Activated CD8-positive, alpha-beta T cell treated with anti-CD3 and anti-CD28 coated beads for 36 hours (primary cell): ENCODE results near the gene IL21R. TPM values are rescaled to one million over a fixed set of nuclear protein-coding genes. Genes with fewer than 3 reads are reported as not detected.
A peak's percentile ranks its signal among the peaks of the same experiment; 100 is the strongest.

Source experiments
- ATAC-seq: fragments of 200-7000 bp; cut with Tn5 transposase; one replicate; pipeline ENCODE4 v1.10.0; 2021; ENCODE audit warnings: mild to moderate bottlenecking, moderate library complexity
- CTCF ChIA-PET: fragments of 350-600 bp; sonication (Branson Sonifier 250); formaldehyde crosslinking; loops from one replicate; lab custom pipeline; 2021; ENCODE audit warnings: antibody characterized with exemption; lab: Charles Lee
- POLR2A ChIA-PET: fragments of 350-600 bp; sonication (Branson Sonifier 250); formaldehyde crosslinking; loops from one replicate; lab custom pipeline; 2021; ENCODE audit warnings: antibody characterized with exemption; lab: Charles Lee
- DNase-seq: peaks from one replicate; pipeline ENCODE4 v3.0.0-alpha.2; 2020
- H3K27ac Mint-ChIP-seq: one replicate; pipeline ENCODE4 v1.8.0; 2021; ENCODE audit warnings: mild to moderate bottlenecking, mixed read lengths
- H3K27me3 Mint-ChIP-seq: one replicate; pipeline ENCODE4 v1.8.0; 2021; ENCODE audit warnings: mixed read lengths
- H3K36me3 Mint-ChIP-seq: one replicate; pipeline ENCODE4 v1.8.0; 2021; ENCODE audit warnings: low read depth, mixed read lengths
- H3K4me1 Mint-ChIP-seq: one replicate; pipeline ENCODE4 v1.8.0; 2021; ENCODE audit warnings: low read depth, mixed read lengths
- H3K4me3 Mint-ChIP-seq: one replicate; pipeline ENCODE4 v1.8.0; 2021; ENCODE audit warnings: mild to moderate bottlenecking, moderate library complexity, mixed read lengths
- H3K9me3 Mint-ChIP-seq: one replicate; pipeline ENCODE4 v1.8.0; 2021; ENCODE audit warnings: mixed read lengths
- CTCF ChIP-seq: fragments of 200-600 bp; IDR thresholded peaks from one replicate; pipeline ENCODE4 v1.8.0; 2022; ENCODE audit warnings: antibody characterized with exemption, mild to moderate bottlenecking
- intact Hi-C: fragments of 100-400 bp; cut with micrococcal nuclease; formaldehyde crosslinking; loops from one replicate; pipeline ENCODE4 v1.10.0; 2022
- total RNA-seq, 2 experiments: library from RNA; stranded (reverse); gene quantifications; one replicate each; pipeline ENCODE4 v1.2.3, GENCODE V29; 2021

The IL21R gene
- total RNA-seq, 2 experiments from 2014 or later: 95.6 to 97.2 TPM

- peaks cover 34% of the 10 kb centered on the region for H3K4me1 Mint-ChIP-seq
- no peak for ATAC-seq
- no peak for DNase-seq
- H3K4me3 Mint-ChIP-seq: no peak overlapping the region
- peaks cover 12% of the 10 kb centered on the region for H3K9me3 Mint-ChIP-seq
- H3K27me3 Mint-ChIP-seq: no peaks in the 10 kb centered on the region
- no peak for TF ChIP-seq CTCF
- intact Hi-C loops: no loop called here
- ChIA-PET POLR2A (interaction anchor here (0.6 to 10.5 kb wide), 10 partner anchors 8 to 378 kb away, joined by 3 to 145 read pairs (median 6); no protein-coding TSS in a partner anchor), CTCF (interaction anchor here (1.0 to 9.3 kb wide), 3 partner anchors 11 to 30 kb away, joined by 4 to 92 read pairs (median 6); no protein-coding TSS in a partner anchor)
- peaks cover 28% of the 10 kb centered on the region for H3K36me3 Mint-ChIP-seq
- H3K27ac Mint-ChIP-seq: peak overlapping the region; percentile 6
These were observed 2.8 kb upstream of the IL21R start for GRCh38 chr16:27398894-27399853.

- Mint-ChIP-seq H3K27me3 (no peaks in the 10 kb centered on the region), H3K36me3 (peaks cover 29% of the 10 kb centered on the region), H3K4me1 (peaks cover 28% of the 10 kb centered on the region), H3K4me3 (no peak overlapping the region), H3K9me3 (peaks cover 5% of the 10 kb centered on the region), H3K27ac (no peak overlapping the region)
- intact Hi-C loops: loop anchor here (2.0 kb wide), 1 partner anchor 23 kb away; no protein-coding TSS in a partner anchor
- DNase-seq (no peak), ATAC-seq (no peak)
- TF ChIP-seq CTCF: no peak
- POLR2A ChIA-PET: interaction anchor here (1.6 to 10.5 kb wide), 8 partner anchors 8 to 163 kb away, joined by 6 to 168 read pairs (median 80); partner anchors contain the start of gene IL4R
- CTCF ChIA-PET: interaction anchor here (1.3 to 9.3 kb wide), 6 partner anchors 8 to 56 kb away, joined by 3 to 92 read pairs (median 6); no protein-coding TSS in a partner anchor
These were observed 2.0 kb upstream of the IL21R start for GRCh38 chr16:27399969-27400368.

- peak overlapping the region; percentile 91 for H3K27ac Mint-ChIP-seq
- TF ChIP-seq CTCF: no peak
- H3K9me3 Mint-ChIP-seq: peaks cover 1% of the 10 kb centered on the region
- DNase-seq (no peak), ATAC-seq (no peak)
- ChIA-PET POLR2A (interaction anchor here (1.0 to 10.5 kb wide), 11 partner anchors 9 to 166 kb away, joined by 3 to 168 read pairs (median 49); partner anchors contain the start of gene IL4R), CTCF (interaction anchor here (0.9 to 9.3 kb wide), 9 partner anchors 9 to 221 kb away, joined by 3 to 92 read pairs (median 4); no protein-coding TSS in a partner anchor)
- H3K4me1 Mint-ChIP-seq: peaks cover 28% of the 10 kb centered on the region
- H3K36me3 Mint-ChIP-seq: peaks cover 38% of the 10 kb centered on the region
- peak overlapping the region; percentile 99 for H3K4me3 Mint-ChIP-seq
- intact Hi-C loops: loop anchor here (2.0 kb wide), 1 partner anchor 24 kb away; no protein-coding TSS in a partner anchor
- no peaks in the 10 kb centered on the region for H3K27me3 Mint-ChIP-seq
These were observed 988 bp upstream of the IL21R start for GRCh38 chr16:27400751-27401620.

- POLR2A ChIA-PET: interaction anchor here (0.7 to 10.5 kb wide), 16 partner anchors 11 to 171 kb away, joined by 3 to 168 read pairs (median 12); partner anchors contain the start of gene IL4R
- H3K27ac Mint-ChIP-seq: peak overlapping the region; percentile 96
- peaks cover 52% of the 10 kb centered on the region for H3K36me3 Mint-ChIP-seq
- H3K27me3 Mint-ChIP-seq: no peaks in the 10 kb centered on the region
- intact Hi-C loops: no loop called here
- no peak for TF ChIP-seq CTCF
- DNase-seq: no peak
- peak overlapping the region; percentile 99 for H3K4me3 Mint-ChIP-seq
- no peaks in the 10 kb centered on the region for H3K9me3 Mint-ChIP-seq
- CTCF ChIA-PET: interaction anchor here (1.0 to 9.3 kb wide), 3 partner anchors 25 to 168 kb away, joined by 3 to 92 read pairs (median 3); no protein-coding TSS in a partner anchor
- peaks cover 42% of the 10 kb centered on the region for H3K4me1 Mint-ChIP-seq
- no peak for ATAC-seq
These were observed 592 bp downstream of the IL21R start for GRCh38 chr16:27402569-27402963.
